Upper lobe of right lung (tissue), 1 donor: ENCODE measurements around the gene ITCH. TPM values are rescaled to one million over a fixed set of nuclear protein-coding genes. Genes with fewer than 3 reads are reported as not detected.

Source experiments
- ATAC-seq: fragments of 200-7000 bp; cut with Tn5 transposase; one replicate; pipeline ENCODE4 v1.9.1; 2020; ENCODE audit warnings: mild to moderate bottlenecking, moderate library complexity
- DNase-seq: peaks from one replicate; pipeline ENCODE4 v3.0.0-alpha.2; 2020
- H3K27ac ChIP-seq: fragments of 200-600 bp; one replicate; pipeline ENCODE4 v1.8.0; 2022
- H3K27me3 ChIP-seq: fragments of 200-600 bp; one replicate; pipeline ENCODE4 v1.8.0; 2022; ENCODE audit warnings: mild to moderate bottlenecking
- H3K36me3 ChIP-seq: fragments of 200-600 bp; one replicate; pipeline ENCODE4 v1.8.0; 2022
- H3K4me1 ChIP-seq: fragments of 200-600 bp; one replicate; pipeline ENCODE4 v1.8.0; 2022
- H3K4me3 ChIP-seq: fragments of 200-600 bp; one replicate; pipeline ENCODE4 v1.8.0; 2022; ENCODE audit warnings: mild to moderate bottlenecking
- H3K9me3 ChIP-seq: fragments of 200-600 bp; one replicate; pipeline ENCODE4 v1.8.0; 2022
- intact Hi-C: fragments of 100-400 bp; cut with DNase I; formaldehyde crosslinking; loops from one replicate; pipeline ENCODE4 v1.11.0; 2022
- total RNA-seq: library from RNA; stranded (reverse); fragmentation: NEBNext Ultra II Directional; extraction: Animal tissue kit (Norgen Biotek cat#: 25700); gene quantifications from one replicate; pipeline ENCODE4 v1.2.1, GENCODE V29; 2021
- TF ChIP-seq, protein P1 (sequence below): fragments of 200-600 bp; IDR thresholded peaks from one replicate; pipeline ENCODE4 v1.8.0; 2022; ENCODE audit warnings: antibody characterized with exemption
- donor health status: DM: no; HTN: yes; CAD: no; lungs with severe emphysema.

The ITCH gene
- total RNA-seq, 1 donor from 2014 or later: 65.6 TPM

DNA sequence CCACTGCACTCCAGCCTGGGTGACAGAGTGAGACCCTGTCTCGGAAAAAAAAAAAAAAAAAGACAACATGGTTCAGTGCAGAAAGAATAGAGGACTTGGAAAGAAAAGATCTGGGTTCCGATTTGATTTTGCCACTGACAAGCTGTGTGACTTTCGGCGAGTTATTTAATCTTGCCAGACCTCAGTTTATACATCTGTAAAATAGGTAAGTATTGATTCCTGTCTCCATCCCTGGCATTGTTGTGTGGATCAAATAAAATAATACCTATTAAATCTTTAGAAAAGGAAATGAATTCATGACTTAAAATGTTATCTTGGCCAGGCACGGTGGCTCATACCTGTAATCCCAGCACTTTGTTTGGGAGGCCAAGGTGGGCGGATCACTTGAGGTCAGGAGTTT lies 7.0 kb downstream of the ITCH start:
- Histone ChIP-seq H3K27ac (no peak overlapping the region), H3K27me3 (no peaks in the 10 kb centered on the region), H3K9me3 (no peaks in the 10 kb centered on the region), H3K4me1 (peaks cover 19% of the 10 kb centered on the region), H3K36me3 (peaks cover 50% of the 10 kb centered on the region), H3K4me3 (no peak overlapping the region)
- TF ChIP-seq, protein P1, sequence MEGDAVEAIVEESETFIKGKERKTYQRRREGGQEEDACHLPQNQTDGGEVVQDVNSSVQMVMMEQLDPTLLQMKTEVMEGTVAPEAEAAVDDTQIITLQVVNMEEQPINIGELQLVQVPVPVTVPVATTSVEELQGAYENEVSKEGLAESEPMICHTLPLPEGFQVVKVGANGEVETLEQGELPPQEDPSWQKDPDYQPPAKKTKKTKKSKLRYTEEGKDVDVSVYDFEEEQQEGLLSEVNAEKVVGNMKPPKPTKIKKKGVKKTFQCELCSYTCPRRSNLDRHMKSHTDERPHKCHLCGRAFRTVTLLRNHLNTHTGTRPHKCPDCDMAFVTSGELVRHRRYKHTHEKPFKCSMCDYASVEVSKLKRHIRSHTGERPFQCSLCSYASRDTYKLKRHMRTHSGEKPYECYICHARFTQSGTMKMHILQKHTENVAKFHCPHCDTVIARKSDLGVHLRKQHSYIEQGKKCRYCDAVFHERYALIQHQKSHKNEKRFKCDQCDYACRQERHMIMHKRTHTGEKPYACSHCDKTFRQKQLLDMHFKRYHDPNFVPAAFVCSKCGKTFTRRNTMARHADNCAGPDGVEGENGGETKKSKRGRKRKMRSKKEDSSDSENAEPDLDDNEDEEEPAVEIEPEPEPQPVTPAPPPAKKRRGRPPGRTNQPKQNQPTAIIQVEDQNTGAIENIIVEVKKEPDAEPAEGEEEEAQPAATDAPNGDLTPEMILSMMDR: no peak
- ATAC-seq (no peak), DNase-seq (no peak)
- intact Hi-C loops: no loop called here

DNA sequence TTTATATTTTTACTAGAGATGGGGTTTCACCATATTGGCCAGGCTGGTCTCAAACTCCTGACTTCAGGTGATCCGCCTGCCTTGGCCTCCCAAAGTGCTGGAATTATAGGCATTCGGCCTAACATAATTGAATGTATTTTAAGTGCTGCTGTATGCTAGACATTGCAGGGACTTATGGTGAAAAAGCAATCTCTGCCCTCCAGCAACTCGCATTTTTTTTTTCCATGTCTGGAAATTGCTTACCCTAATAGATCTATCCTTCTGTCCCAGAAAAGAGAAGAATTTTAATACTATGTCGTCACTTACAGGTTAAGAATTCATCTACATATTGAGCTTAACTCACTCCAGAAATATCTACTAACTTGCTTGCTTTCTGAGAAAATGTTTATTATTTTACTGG lies 10.4 kb downstream of the ITCH start:
- intact Hi-C loops: no loop called here
- H3K27ac ChIP-seq: no peak overlapping the region
- no peak for ATAC-seq
- TF ChIP-seq, protein P1: no peak
- H3K4me3 ChIP-seq: no peak overlapping the region
- peaks cover 61% of the 10 kb centered on the region for H3K36me3 ChIP-seq
- no peak for DNase-seq
- H3K4me1 ChIP-seq: no peaks in the 10 kb centered on the region
- no peaks in the 10 kb centered on the region for H3K9me3 ChIP-seq
- no peaks in the 10 kb centered on the region for H3K27me3 ChIP-seq

DNA sequence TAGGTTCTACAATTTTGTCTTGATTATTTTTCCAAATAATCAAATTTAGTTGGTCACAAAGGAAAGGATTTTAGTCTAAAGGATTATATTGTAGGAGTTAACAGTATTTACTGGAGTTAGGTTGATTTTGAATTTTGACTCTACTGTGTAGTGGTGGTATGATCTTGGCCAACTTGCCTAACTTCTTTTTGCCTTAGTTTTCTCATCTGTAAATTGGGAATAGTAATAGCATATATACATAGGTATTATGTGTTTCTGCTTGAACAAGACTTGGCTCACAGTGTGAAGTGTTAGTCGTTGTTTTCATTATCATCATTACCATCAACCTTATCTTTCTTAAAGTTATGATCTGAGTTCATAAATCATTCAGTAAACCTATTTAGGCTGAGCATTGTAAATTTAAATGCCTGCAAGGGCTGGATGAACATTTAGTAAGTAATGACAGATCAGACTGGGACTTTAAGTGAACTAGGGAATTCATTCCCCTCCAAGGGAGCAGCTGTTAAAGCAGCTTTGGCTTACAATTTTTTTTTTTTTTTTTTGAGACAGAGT lies 11.2 kb downstream of the ITCH start:
- H3K4me1 ChIP-seq: no peaks in the 10 kb centered on the region
- TF ChIP-seq, protein P1: no peak
- intact Hi-C loops: no loop called here
- H3K27me3 ChIP-seq: no peaks in the 10 kb centered on the region
- DNase-seq (no peak), ATAC-seq (no peak)
- H3K9me3 ChIP-seq: no peaks in the 10 kb centered on the region
- H3K36me3 ChIP-seq: peaks cover 58% of the 10 kb centered on the region
- H3K4me3 ChIP-seq: no peak overlapping the region
- no peak overlapping the region for H3K27ac ChIP-seq

DNA sequence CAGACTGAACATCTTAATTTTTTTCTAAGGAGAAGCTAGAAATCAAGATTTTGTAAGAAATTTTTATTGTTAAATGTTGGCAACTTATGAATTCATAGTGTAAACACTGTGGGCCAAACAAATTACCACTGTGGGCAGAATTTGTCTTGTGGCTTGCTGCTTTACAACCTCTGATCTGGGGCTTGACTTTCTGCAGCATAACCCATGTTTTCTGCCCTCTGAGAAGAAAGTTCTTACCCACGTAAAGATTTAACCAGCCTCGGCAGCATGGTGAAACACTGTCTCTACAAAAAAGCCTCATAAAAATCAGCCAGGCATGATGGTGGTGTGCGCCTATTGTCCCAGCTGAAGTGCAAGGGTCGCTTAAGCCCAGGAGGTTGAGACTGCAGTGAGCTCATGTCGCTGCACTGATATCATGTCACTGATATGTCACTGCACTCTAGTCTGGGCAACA lies 12.9 kb downstream of the ITCH start:
- Histone ChIP-seq H3K27me3 (no peaks in the 10 kb centered on the region), H3K9me3 (no peaks in the 10 kb centered on the region), H3K4me3 (no peak overlapping the region), H3K4me1 (no peaks in the 10 kb centered on the region), H3K27ac (no peak overlapping the region), H3K36me3 (peaks cover 43% of the 10 kb centered on the region)
- intact Hi-C loops: no loop called here
- TF ChIP-seq, protein P1: no peak
- no peak for DNase-seq
- ATAC-seq: no peak

DNA sequence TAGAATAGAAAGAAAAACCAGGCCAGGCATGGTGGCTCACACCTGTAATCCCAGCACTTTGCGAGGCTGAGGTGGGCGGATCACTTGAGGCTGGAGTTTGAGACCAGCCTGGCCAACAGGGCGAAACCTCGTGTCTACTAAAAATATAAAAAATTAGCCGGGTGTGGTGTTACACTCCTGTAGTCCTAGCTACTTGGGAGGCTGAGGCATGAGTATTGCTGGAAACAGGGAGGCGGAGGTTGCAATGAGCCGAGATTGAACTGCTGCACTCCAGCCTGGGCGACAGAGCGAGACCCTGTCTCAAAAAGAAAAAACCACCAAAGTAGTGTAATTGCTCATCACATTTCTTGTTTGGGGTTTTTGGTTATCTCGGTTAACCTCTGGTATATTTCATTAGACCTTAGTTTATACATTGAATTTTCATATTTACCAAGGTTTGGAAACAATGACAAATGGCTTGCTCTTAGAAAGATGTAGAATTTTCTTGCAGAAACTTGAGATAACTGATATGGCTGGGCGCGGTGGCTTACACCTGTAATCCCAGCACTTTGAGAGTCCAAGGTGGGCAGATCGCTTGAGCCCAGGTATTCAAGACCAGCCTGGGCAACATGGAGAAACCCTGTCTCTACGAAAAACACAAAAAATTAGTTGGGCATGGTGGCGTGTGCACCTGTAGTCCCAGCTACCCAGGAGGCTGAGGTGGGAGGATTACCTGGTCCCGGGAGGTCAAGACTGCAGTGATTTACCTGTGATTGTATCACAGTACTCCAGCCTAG lies 14.2 kb downstream of the ITCH start:
- H3K9me3 ChIP-seq: no peaks in the 10 kb centered on the region
- no peaks in the 10 kb centered on the region for H3K4me1 ChIP-seq
- H3K27me3 ChIP-seq: no peaks in the 10 kb centered on the region
- H3K27ac ChIP-seq: no peak overlapping the region
- TF ChIP-seq, protein P1: no peak
- intact Hi-C loops: no loop called here
- no peak overlapping the region for H3K4me3 ChIP-seq
- ATAC-seq (no peak), DNase-seq (no peak)
- H3K36me3 ChIP-seq: peaks cover 31% of the 10 kb centered on the region
